GM21786 (cell line): ENCODE results near the gene CACNA1C.

Source experiments
- ATAC-seq: cut with Tn5 transposase; IDR thresholded peaks from one replicate; pipeline ENCODE4 v1.9.1; 2021; ENCODE audit not compliant: unreplicated experiment

CACNA1C gene

GRCh38 chr12:2052826-2053678, at the start of gene CACNA1C:
Gene CACNA1C, plus strand, starts transcription at chr12:2052987. Its CDS starts 576 bp downstream, at chr12:2053563.
- no peak for ATAC-seq

GRCh38 chr12:2003676-2004112, 49.1 kb upstream of the CACNA1C start:
- peak; percentile 16 for ATAC-seq

GRCh38 chr12:2004113-2004929, 48.5 kb upstream of the CACNA1C start, which contains the start of gene DCP1B:
Gene DCP1B, minus strand, starts transcription at chr12:2004457. Its CDS starts 26 bp downstream, at chr12:2004431.
- ATAC-seq = peak; percentile 94

GRCh38 chr12:2008677-2009076, 44.1 kb upstream of the CACNA1C start:
- no peak for ATAC-seq

- no peak for ATAC-seq
Measured at GRCh38 chr12:2009623-2010022, 43.2 kb upstream of the CACNA1C start.

GRCh38 chr12:2011643-2012607, 40.9 kb upstream of the CACNA1C start:
- ATAC-seq = no peak

- ATAC-seq = no peak
Measured at GRCh38 chr12:2013086-2013485, 39.7 kb upstream of the CACNA1C start.

GRCh38 chr12:2013527-2014223, 39.1 kb upstream of the CACNA1C start:
- no peak for ATAC-seq

- no peak for ATAC-seq
Measured at GRCh38 chr12:2014231-2014630, 38.6 kb upstream of the CACNA1C start.

GRCh38 chr12:2016862-2017545, 35.8 kb upstream of the CACNA1C start:
- no peak for ATAC-seq

- ATAC-seq = no peak
Measured at GRCh38 chr12:2017546-2018337, 35.0 kb upstream of the CACNA1C start.

- no peak for ATAC-seq
Measured at GRCh38 chr12:2018391-2018790, 34.4 kb upstream of the CACNA1C start.

GRCh38 chr12:2019126-2019525, 33.7 kb upstream of the CACNA1C start:
- ATAC-seq = no peak

GRCh38 chr12:2020511-2020910, 32.3 kb upstream of the CACNA1C start:
- no peak for ATAC-seq

GRCh38 chr12:2023365-2023764, 29.4 kb upstream of the CACNA1C start:
- no peak for ATAC-seq

GRCh38 chr12:2027351-2027750, 25.4 kb upstream of the CACNA1C start:
- no peak for ATAC-seq

GRCh38 chr12:2029851-2030250, 22.9 kb upstream of the CACNA1C start:
- ATAC-seq = no peak

GRCh38 chr12:2032506-2032905, 20.3 kb upstream of the CACNA1C start:
- ATAC-seq = no peak
